ENCODE measurements around the gene ARHGAP45. TPM values are rescaled to one million over a fixed set of nuclear protein-coding genes. Genes with fewer than 3 reads are reported as not detected.
A peak's percentile ranks its signal among the peaks of the same experiment; 100 is the strongest.
"Not testable (repeated sequence)": the region's sequence is repeated elsewhere in the genome, so short reads cannot be mapped to it uniquely, and the experiment has no call there.

ARHGAP45 gene
- total RNA-seq, 3 donors from 2014 or later (not counting 1 experiment from before 2014, with no cell fraction given): 535 to 601 (median 560) TPM

DNA sequence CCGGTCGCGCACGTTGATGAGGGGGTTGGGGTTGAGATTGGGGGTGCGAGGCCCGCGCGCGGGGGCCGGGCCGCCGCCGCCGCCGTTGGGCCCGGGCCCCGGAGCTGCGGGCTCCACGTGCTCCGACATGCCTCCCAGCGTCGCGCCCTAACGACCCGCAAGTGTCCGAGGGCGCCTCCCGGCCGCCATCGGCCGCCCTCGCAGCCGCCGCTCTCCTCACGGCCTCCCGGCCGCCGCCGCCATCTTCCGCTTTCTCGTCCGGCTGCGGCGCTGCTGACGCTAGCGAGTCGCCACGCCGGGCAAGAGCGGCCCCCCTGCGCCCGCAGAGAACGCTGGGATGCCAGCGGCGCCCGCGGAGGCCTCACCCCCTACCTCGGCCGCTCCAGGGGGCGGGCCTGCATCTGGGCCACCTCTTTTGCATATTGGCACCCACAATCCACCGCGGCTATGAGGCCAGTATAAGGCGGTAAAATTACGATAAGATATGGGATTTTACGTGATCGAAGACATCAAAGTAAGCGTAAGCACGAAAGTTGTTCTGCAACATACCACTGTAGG, 46.0 kb upstream of the ARHGAP45 start, which contains the start of gene TMEM259:
TSS of gene TMEM259 (minus strand) at position 256 of the 558 bp plus-strand sequence. CDS start at position 129, 127 bp downstream.
- H3K4me1 Mint-ChIP-seq: peaks cover 24 to 49% of the 10 kb centered on the region in 2 donors
- H3K4me1 ChIP-seq (ENCODE audit: control insufficient read depth, insufficient read depth, low read length): peaks cover 66% of the 10 kb centered on the region
- H3K4me3 Mint-ChIP-seq: peak within 1 kb of the TSS; percentile 92
- no peaks in the 10 kb centered on the region for H3K27me3 ChIP-seq (ENCODE audit: control insufficient read depth, insufficient read depth, low read length)
- H3K36me3 Mint-ChIP-seq: no peaks in the 10 kb centered on the region
- intact Hi-C loops (cut with micrococcal nuclease): loop anchor here (1.0 to 5.0 kb wide), 3 partner anchors 20 to 226 kb away; partner anchors contain the start of genes ABCA7, GPX4 and MIDN
- DNase-seq (peak; percentile 97 to 98), ATAC-seq (peak; percentile 88 to 98 (median 88))
- peak within 1 kb of the TSS; percentile 94 for H3K4me3 ChIP-seq (ENCODE audit: low read length)
- TF ChIP-seq, protein P1, sequence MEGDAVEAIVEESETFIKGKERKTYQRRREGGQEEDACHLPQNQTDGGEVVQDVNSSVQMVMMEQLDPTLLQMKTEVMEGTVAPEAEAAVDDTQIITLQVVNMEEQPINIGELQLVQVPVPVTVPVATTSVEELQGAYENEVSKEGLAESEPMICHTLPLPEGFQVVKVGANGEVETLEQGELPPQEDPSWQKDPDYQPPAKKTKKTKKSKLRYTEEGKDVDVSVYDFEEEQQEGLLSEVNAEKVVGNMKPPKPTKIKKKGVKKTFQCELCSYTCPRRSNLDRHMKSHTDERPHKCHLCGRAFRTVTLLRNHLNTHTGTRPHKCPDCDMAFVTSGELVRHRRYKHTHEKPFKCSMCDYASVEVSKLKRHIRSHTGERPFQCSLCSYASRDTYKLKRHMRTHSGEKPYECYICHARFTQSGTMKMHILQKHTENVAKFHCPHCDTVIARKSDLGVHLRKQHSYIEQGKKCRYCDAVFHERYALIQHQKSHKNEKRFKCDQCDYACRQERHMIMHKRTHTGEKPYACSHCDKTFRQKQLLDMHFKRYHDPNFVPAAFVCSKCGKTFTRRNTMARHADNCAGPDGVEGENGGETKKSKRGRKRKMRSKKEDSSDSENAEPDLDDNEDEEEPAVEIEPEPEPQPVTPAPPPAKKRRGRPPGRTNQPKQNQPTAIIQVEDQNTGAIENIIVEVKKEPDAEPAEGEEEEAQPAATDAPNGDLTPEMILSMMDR (IDR thresholded peaks at IDR 0.05): no peak
- H3K36me3 ChIP-seq (ENCODE audit: control insufficient read depth, insufficient read depth, low read length): peaks cover 9% of the 10 kb centered on the region
- no peaks in the 10 kb centered on the region for H3K9me3 ChIP-seq (ENCODE audit: control insufficient read depth, insufficient read depth, low read length)
- peak within 1 kb of the TSS; percentile 100 for H3K27ac ChIP-seq (ENCODE audit: low read length)
- WGBS (ENCODE audit: insufficient coverage): 0% methylated on average over 66 of the region's 68 CpGs
- no peaks in the 10 kb centered on the region for H3K9me3 Mint-ChIP-seq
- H3K27ac Mint-ChIP-seq: peak within 1 kb of the TSS; percentile 100
- peaks cover 0 to 3% of the 10 kb centered on the region in 2 donors for H3K27me3 Mint-ChIP-seq (ENCODE audit: low read depth in 2 of 2)

DNA sequence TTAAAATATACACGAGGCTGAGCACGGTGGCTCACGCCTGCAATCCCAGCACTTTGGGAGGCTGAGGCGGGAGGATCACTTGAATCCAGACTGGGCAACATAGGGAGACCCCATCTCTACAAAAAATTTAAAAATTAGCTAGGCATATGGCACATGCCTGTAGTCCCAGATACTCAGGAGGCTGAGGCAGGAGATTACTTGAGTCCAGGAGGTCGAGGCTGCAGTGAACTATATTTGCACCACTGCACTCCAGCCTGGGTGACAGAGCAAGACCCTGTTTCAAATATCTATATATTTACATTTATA, 43.1 kb upstream of the ARHGAP45 start:
- H3K27me3 ChIP-seq (ENCODE audit: control insufficient read depth, insufficient read depth, low read length); H3K27ac Mint-ChIP-seq; DNase-seq; H3K27me3 Mint-ChIP-seq (ENCODE audit: low read depth in 2 of 2); H3K36me3 ChIP-seq (ENCODE audit: control insufficient read depth, insufficient read depth, low read length); H3K36me3 Mint-ChIP-seq; H3K9me3 ChIP-seq (ENCODE audit: control insufficient read depth, insufficient read depth, low read length); H3K27ac ChIP-seq (ENCODE audit: low read length); ATAC-seq; H3K9me3 Mint-ChIP-seq; H3K4me3 Mint-ChIP-seq; H3K4me3 ChIP-seq (ENCODE audit: low read length): not testable (repeated sequence)
- intact Hi-C loops (cut with micrococcal nuclease): loop anchor here (5.0 kb wide), 1 partner anchor 223 kb away; the partner anchor contains the start of gene MIDN
- H3K4me1 ChIP-seq (ENCODE audit: control insufficient read depth, insufficient read depth, low read length): peaks cover 59% of the 10 kb centered on the region
- 91% methylated on average over 5 of the region's 5 CpGs for WGBS (ENCODE audit: insufficient coverage)
- H3K4me1 Mint-ChIP-seq: peaks cover 15 to 34% of the 10 kb centered on the region in 2 donors

DNA sequence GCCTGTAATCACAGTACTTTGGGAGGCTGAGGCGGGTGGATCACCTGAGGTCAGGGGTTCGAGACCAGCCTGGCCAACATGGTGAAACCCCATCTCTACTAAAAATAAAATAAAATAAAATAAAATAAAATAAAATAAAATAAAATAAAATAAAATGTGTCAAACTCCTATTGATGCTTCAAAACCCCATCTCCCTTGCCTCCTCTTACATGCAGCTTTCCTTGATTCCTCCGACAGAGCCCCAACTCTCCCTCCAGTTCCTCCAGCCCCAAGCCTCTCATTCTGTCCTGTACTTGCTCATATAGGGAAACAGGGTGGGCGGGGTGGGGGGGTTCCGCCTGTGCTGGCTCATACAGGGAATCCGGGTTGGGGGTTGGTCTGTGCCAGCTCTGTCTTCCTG, 41.9 kb upstream of the ARHGAP45 start:
- peak overlapping the region; percentile 14 for H3K4me3 Mint-ChIP-seq
- intact Hi-C loops (cut with micrococcal nuclease): not testable (repeated sequence)

DNA sequence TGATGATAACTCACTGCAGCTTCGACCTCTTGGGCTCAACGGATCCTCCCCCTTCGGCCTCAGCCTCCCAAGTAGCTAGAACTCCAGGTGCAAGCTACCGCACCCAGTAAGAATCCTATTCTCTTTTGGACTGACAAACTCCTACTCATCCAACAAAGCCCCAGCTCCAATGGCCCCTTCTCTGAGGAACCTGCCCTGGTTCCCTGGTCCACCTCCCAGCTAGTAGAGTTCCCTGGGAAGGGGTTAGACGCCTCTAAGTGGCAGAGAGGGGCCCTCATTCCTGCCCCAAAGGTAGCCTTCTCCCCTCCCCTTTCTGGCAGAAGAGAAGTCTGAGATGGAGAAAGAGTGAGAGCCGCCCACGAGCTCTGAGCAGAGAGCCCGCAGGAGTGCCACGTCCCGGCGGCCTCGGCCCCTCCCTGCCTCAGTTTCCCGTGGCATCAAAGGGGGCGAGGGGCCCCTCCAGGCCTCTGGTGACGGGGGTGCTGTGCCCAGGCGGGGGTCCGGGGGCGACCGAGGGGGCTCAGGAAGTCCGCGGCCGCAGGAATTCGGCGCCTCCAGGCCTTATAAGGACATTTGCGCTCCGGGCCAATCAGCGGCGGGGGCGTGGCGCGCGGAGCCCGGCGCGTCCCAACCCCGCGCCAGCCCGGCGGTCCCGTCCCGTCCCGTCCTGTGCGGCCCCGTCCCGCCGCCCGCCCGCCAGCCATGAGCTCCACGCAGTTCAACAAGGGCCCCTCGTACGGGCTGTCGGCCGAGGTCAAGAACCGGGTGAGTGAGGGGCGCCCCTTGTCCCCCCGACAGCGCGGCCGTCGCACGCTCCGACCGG, 40.8 kb upstream of the ARHGAP45 start, which contains the start of gene CNN2:
TSS of gene CNN2 (plus strand) at position 649 of the 823 bp plus-strand sequence. CDS start at position 703, 54 bp downstream.
- Histone ChIP-seq H3K27me3 (ENCODE audit: control insufficient read depth, insufficient read depth, low read length) (no peaks in the 10 kb centered on the region), H3K27ac (ENCODE audit: low read length) (peak within 1 kb of the TSS; percentile 82), H3K4me3 (ENCODE audit: low read length) (peak within 1 kb of the TSS; percentile 61), H3K9me3 (ENCODE audit: control insufficient read depth, insufficient read depth, low read length) (no peaks in the 10 kb centered on the region), H3K36me3 (ENCODE audit: control insufficient read depth, insufficient read depth, low read length) (peaks cover 2% of the 10 kb centered on the region), H3K4me1 (ENCODE audit: control insufficient read depth, insufficient read depth, low read length) (peaks cover 62% of the 10 kb centered on the region)
- ATAC-seq (peak; percentile 46 to 70 (median 48)), DNase-seq (peak; percentile 61 to 80)
- Mint-ChIP-seq H3K36me3 (no peaks in the 10 kb centered on the region), H3K27me3 (ENCODE audit: low read depth in 2 of 2) (peaks cover 0 to 2% of the 10 kb centered on the region in 2 donors), H3K4me3 (peak within 1 kb of the TSS; percentile 94), H3K27ac (peak within 1 kb of the TSS; percentile 84 to 88), H3K4me1 (peaks cover 26 to 34% of the 10 kb centered on the region in 2 donors), H3K9me3 (no peaks in the 10 kb centered on the region)
- TF ChIP-seq, protein P1 (IDR thresholded peaks at IDR 0.05): no peak
- WGBS (ENCODE audit: insufficient coverage): 5% methylated on average over 62 of the region's 63 CpGs
- intact Hi-C loops (cut with micrococcal nuclease): no loop called here

More for the DNA sequence above, 41.9 kb upstream of the ARHGAP45 start:
- not testable (repeated sequence) for H3K36me3 Mint-ChIP-seq; H3K9me3 ChIP-seq (ENCODE audit: control insufficient read depth, insufficient read depth, low read length); H3K27ac ChIP-seq (ENCODE audit: low read length); H3K27me3 Mint-ChIP-seq (ENCODE audit: low read depth in 2 of 2); H3K36me3 ChIP-seq (ENCODE audit: control insufficient read depth, insufficient read depth, low read length); H3K27ac Mint-ChIP-seq; H3K27me3 ChIP-seq (ENCODE audit: control insufficient read depth, insufficient read depth, low read length); DNase-seq; H3K4me3 ChIP-seq (ENCODE audit: low read length); ATAC-seq; H3K9me3 Mint-ChIP-seq
- 90% methylated on average over 3 of the region's 6 CpGs for WGBS (ENCODE audit: insufficient coverage)
- peaks cover 19 to 30% of the 10 kb centered on the region in 2 donors for H3K4me1 Mint-ChIP-seq
- peaks cover 59% of the 10 kb centered on the region for H3K4me1 ChIP-seq (ENCODE audit: control insufficient read depth, insufficient read depth, low read length)
